Esophagus (tissue), 2 donors: ENCODE data around the gene FCGR3B. TPM values are rescaled to one million over a fixed set of nuclear protein-coding genes. Genes with fewer than 3 reads are reported as not detected.
"Not testable (repeated sequence)": the region's sequence is repeated elsewhere in the genome, so short reads cannot be mapped to it uniquely, and the experiment has no call there.

Experiments
- H3K27ac ChIP-seq, 2 donors: one replicate each; pipeline ENCODE4 v1.5.1; 2013; ENCODE audit warnings: low read depth in 2 of 2, mild to moderate bottlenecking in 2 of 2, inconsistent platforms in 1 of 2, low read length in 1 of 2, moderate library complexity in 1 of 2
- H3K27me3 ChIP-seq, 2 donors: one replicate each; pipeline ENCODE4 v1.6.1; 2013; ENCODE audit warnings: low read length in 2 of 2, control low read depth in 1 of 2, mild to moderate bottlenecking in 1 of 2; ENCODE audit not compliant: insufficient read depth in 2 of 2, control insufficient read depth in 1 of 2
- H3K36me3 ChIP-seq, 2 donors: one replicate each; pipeline ENCODE4 v1.6.1; 2013; ENCODE audit warnings: low read length in 1 of 2; ENCODE audit not compliant: control insufficient read depth in 2 of 2, insufficient read depth in 2 of 2
- H3K4me1 ChIP-seq, 2 donors: one replicate each; pipeline ENCODE4 v1.6.1; 2013; ENCODE audit warnings: low read length in 1 of 2; ENCODE audit not compliant: control insufficient read depth in 2 of 2, insufficient read depth in 2 of 2
- H3K4me3 ChIP-seq, 2 donors: one replicate each; pipeline ENCODE4 v1.5.1; 2013; ENCODE audit warnings: low read length in 2 of 2, mild to moderate bottlenecking in 2 of 2, low read depth in 1 of 2, moderate library complexity in 1 of 2
- H3K9me3 ChIP-seq, 2 donors: one replicate each; pipeline ENCODE4 v1.6.1; 2013; ENCODE audit warnings: mild to moderate bottlenecking in 2 of 2, low read depth in 1 of 2, low read length in 1 of 2, moderate library complexity in 1 of 2; ENCODE audit not compliant: control insufficient read depth in 2 of 2, insufficient read depth in 1 of 2
- WGBS, 2 donors: extraction: QIAGEN DNeasy Blood & Tissue Kit; methylation state at CpG; one replicate each; pipeline ENCODE4 v1.1.7; 2013; 5-methylcytosine and 5-hydroxymethylcytosine counted together
- polyA plus RNA-seq, 2 donors: library from polyadenylated mRNA; stranded (reverse); fragments of 200-250 nt; gene quantifications; one replicate each; pipeline ENCODE4 v1.2.3, GENCODE V29; 2013
- donor health status: healthy with polysubstance abuse.
- donor health status: Bipolar disorder and iron deficiency.

FCGR3B gene
- polyA plus RNA-seq, 2 donors: 0.04 to 0.08 TPM

- H3K27ac ChIP-seq, H3K27me3 ChIP-seq, H3K9me3 ChIP-seq, H3K36me3 ChIP-seq, H3K4me3 ChIP-seq, H3K4me1 ChIP-seq: not testable (repeated sequence)
- WGBS, 2 donors: 47 to 52% methylated on average over 4 of the region's 4 CpGs
Observed at GRCh38 chr1:161610198-161610597, 20.8 kb downstream of the FCGR3B start.

GRCh38 chr1:161606541-161607336, 24.2 kb downstream of the FCGR3B start:
- 88 to 93% methylated on average over 42 to 57 of the region's 58 CpGs for WGBS, 2 donors
- H3K36me3 ChIP-seq, H3K4me3 ChIP-seq: not testable (repeated sequence)

GRCh38 chr1:161605762-161606540, 25.0 kb downstream of the FCGR3B start:
- not testable (repeated sequence) for H3K36me3 ChIP-seq, H3K9me3 ChIP-seq, H3K27me3 ChIP-seq, H3K27ac ChIP-seq, H3K4me1 ChIP-seq
- peak overlapping the region in 1 of 2 donors; percentile 9 for H3K4me3 ChIP-seq
- 19 to 25% methylated on average over 41 to 58 of the region's 78 CpGs for WGBS, 2 donors

More at GRCh38 chr1:161606541-161607336, 24.2 kb downstream of the FCGR3B start:
- H3K4me1 ChIP-seq, H3K9me3 ChIP-seq, H3K27ac ChIP-seq, H3K27me3 ChIP-seq: not testable (repeated sequence)

- WGBS, 2 donors: 95 to 97% methylated on average over 12 of the region's 12 CpGs
- not testable (repeated sequence) for H3K27ac ChIP-seq, H3K4me1 ChIP-seq, H3K36me3 ChIP-seq, H3K27me3 ChIP-seq, H3K9me3 ChIP-seq, H3K4me3 ChIP-seq
Observed at GRCh38 chr1:161605024-161605423, 26.0 kb downstream of the FCGR3B start.

GRCh38 chr1:161597077-161597476, 33.9 kb downstream of the FCGR3B start:
- 80 to 83% methylated on average over 3 of the region's 3 CpGs for WGBS, 2 donors
- H3K27ac ChIP-seq, H3K27me3 ChIP-seq, H3K4me3 ChIP-seq, H3K36me3 ChIP-seq, H3K9me3 ChIP-seq, H3K4me1 ChIP-seq: not testable (repeated sequence)

GRCh38 chr1:161595583-161595982, 35.4 kb downstream of the FCGR3B start:
- not testable (repeated sequence) for H3K36me3 ChIP-seq, H3K4me1 ChIP-seq, H3K27me3 ChIP-seq, H3K27ac ChIP-seq, H3K4me3 ChIP-seq, H3K9me3 ChIP-seq
- 67 to 74% methylated on average over 2 of the region's 2 CpGs for WGBS, 2 donors

- not testable (repeated sequence) for H3K27me3 ChIP-seq, H3K4me1 ChIP-seq, H3K4me3 ChIP-seq, H3K9me3 ChIP-seq, H3K36me3 ChIP-seq, H3K27ac ChIP-seq
- WGBS, 2 donors: 67 to 85% methylated on average over 2 of the region's 2 CpGs
Observed at GRCh38 chr1:161595173-161595572, 35.8 kb downstream of the FCGR3B start.

GRCh38 chr1:161594269-161594984, 36.5 kb downstream of the FCGR3B start:
- not testable (repeated sequence) for H3K27ac ChIP-seq, H3K27me3 ChIP-seq, H3K4me1 ChIP-seq, H3K4me3 ChIP-seq, H3K9me3 ChIP-seq, H3K36me3 ChIP-seq
- 74 to 75% methylated on average over 4 of the region's 4 CpGs for WGBS, 2 donors

GRCh38 chr1:161593092-161593755, 37.8 kb downstream of the FCGR3B start:
- not testable (repeated sequence) for H3K4me3 ChIP-seq, H3K36me3 ChIP-seq, H3K4me1 ChIP-seq, H3K27ac ChIP-seq, H3K9me3 ChIP-seq, H3K27me3 ChIP-seq
- 84 to 86% methylated on average over 11 of the region's 11 CpGs for WGBS, 2 donors
